Sigmoid colon (tissue), 4 donors: Measurements from ENCODE around the gene COBLL1.

Source experiments
- POLR2A ChIP-seq, 2 donors: fragments of 450-650 bp; IDR thresholded peaks; one replicate each; pipeline ENCODE4 v1.6.1; 2016; ENCODE audit warnings: antibody characterized with exemption in 2 of 2, mild to moderate bottlenecking in 2 of 2, moderate library complexity in 2 of 2
- POLR2AphosphoS5 ChIP-seq, 4 donors: sonication (generic); formaldehyde crosslinking; IDR thresholded peaks; one replicate each; pipeline ENCODE4 v1.6.1; 2017; ENCODE audit warnings: antibody characterized with exemption in 4 of 4
- TF ChIP-seq, protein P1 (sequence below), 4 experiments: fragments of 450-650 bp in 3 of 4; fragments of 200-600 bp in 1 of 4; IDR thresholded peaks; one replicate each; pipeline ENCODE4 v1.5.1; 2016 to 2019; ENCODE audit warnings: antibody characterized with exemption in 4 of 4, mild to moderate bottlenecking in 3 of 4, moderate library complexity in 2 of 4

DNA sequence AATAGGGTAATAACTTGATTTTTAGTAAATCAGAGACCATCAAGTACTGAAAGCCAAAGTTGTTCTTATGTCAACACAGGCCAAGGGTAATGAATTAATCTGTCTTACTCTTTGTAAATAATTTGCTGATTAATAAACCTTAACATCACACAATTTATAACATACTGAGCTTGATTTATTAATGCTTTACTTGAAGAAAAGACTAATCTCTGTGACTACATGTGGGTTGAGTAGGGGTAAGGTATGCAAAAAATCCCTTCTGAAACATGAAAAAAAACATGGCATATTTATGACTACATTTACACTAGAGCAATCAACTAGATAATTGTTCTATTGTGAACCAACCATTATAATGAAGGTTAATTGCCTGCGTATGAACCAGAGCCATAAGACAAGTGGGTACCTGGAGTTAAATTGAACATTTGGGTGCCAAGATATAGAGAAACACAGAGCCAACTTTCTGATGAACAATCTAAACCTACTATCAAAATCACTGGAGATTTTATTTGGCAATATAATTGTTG, 152.7 kb downstream of the COBLL1 start:
- TF ChIP-seq, protein P1, sequence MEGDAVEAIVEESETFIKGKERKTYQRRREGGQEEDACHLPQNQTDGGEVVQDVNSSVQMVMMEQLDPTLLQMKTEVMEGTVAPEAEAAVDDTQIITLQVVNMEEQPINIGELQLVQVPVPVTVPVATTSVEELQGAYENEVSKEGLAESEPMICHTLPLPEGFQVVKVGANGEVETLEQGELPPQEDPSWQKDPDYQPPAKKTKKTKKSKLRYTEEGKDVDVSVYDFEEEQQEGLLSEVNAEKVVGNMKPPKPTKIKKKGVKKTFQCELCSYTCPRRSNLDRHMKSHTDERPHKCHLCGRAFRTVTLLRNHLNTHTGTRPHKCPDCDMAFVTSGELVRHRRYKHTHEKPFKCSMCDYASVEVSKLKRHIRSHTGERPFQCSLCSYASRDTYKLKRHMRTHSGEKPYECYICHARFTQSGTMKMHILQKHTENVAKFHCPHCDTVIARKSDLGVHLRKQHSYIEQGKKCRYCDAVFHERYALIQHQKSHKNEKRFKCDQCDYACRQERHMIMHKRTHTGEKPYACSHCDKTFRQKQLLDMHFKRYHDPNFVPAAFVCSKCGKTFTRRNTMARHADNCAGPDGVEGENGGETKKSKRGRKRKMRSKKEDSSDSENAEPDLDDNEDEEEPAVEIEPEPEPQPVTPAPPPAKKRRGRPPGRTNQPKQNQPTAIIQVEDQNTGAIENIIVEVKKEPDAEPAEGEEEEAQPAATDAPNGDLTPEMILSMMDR (IDR thresholded peaks at IDR 0.05), result no peak
- no peak for TF ChIP-seq POLR2AphosphoS5 (IDR thresholded peaks at IDR 0.05)
- TF ChIP-seq POLR2A (IDR thresholded peaks at IDR 0.05), result no peak
